ENCODE measurements around the gene PPIL6.

Gene PPIL6

DNA sequence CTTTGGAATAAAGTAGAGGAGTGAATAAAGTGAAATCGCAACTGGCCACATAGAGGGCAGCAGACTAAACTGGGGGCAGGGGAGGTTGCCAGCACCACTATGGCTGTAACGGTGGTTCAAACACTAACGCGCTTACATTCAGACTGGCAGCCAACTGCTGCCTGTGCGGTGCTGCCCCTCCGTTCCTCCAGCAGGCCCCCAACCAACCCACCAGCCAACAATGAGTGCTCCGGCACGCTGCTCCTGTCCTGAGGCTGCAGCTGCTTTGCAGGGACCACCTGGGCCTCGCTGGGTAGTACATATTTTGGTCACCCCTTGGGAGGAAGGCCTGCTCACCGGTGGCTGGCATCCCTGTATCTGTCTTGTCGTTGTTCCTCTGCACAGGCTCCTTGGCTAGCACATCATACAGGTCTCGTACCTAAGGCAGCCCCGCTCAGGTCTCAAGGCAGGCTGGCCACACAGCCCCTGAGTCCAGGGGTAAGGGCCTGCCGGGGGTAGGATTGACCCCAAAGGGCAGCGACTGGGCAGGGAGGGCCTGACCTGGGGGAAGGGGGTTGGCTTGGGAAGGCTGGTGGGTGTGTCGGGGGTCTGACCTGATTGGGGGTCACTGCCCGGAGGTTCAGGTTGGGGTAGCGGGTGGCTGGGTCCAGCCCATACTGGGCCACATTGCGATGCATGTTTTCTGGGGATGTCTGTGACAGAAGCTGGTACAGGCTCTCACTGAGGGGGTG, 8.8 kb upstream of the PPIL6 start:
- no peak for DNase-seq

- DNase-seq = no peak
These were observed 8.2 kb upstream of the PPIL6 start for GRCh38 chr6:109448615-109449014.

GRCh38 chr6:109447878-109448555, 7.6 kb upstream of the PPIL6 start:
- DNase-seq = no peak

- no peak for DNase-seq
These were observed 6.7 kb upstream of the PPIL6 start for GRCh38 chr6:109447087-109447486.

- no peak for DNase-seq
These were observed 6.1 kb upstream of the PPIL6 start for GRCh38 chr6:109446541-109446940.

- no peak for DNase-seq
These were observed 5.6 kb upstream of the PPIL6 start for GRCh38 chr6:109446072-109446471.

DNA sequence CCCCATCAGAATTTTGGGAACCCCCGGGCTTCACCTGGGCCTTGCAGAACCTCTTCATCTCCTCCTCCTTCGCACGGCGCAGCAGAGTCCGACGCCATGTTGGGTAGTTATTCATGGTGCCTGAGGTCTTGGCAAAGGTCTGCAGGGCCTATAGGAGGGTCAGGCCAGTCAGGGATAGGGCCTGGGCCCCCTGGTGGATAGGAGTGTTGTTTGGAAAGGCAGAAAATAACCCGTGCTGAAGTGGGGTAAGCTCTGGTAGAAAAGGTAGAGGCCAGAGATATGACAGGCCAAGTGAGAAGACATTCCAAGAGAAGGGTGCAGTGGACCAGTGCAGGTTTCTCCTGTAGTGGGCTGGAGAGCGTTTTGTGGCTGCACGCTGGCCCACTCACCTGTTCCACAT, 5.0 kb upstream of the PPIL6 start:
- no peak for DNase-seq

DNA sequence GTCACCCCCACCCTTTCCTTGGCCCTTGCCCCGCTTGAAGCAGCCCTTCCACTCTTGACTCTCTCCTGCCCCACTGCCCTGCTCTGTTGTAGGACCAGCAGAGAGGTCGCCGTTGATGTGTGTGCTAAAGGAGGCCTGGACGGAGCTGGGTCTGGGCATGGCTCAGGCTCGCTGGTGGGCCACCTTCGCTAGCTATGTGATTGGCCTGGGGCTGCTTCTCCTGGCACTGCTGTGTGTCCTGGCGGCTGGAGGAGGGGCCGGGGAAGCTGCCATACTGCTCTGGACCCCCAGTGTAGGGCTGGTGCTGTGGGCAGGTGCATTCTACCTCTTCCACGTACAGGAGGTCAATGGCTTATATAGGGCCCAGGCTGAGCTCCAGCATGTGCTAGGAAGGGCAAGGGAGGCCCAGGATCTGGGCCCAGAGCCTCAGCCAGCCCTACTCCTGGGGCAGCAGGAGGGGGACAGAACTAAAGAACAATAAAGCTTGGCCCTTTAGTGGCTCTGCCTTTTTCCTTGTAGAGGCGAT, 3.1 kb upstream of the PPIL6 start:
- no peak for DNase-seq

DNA sequence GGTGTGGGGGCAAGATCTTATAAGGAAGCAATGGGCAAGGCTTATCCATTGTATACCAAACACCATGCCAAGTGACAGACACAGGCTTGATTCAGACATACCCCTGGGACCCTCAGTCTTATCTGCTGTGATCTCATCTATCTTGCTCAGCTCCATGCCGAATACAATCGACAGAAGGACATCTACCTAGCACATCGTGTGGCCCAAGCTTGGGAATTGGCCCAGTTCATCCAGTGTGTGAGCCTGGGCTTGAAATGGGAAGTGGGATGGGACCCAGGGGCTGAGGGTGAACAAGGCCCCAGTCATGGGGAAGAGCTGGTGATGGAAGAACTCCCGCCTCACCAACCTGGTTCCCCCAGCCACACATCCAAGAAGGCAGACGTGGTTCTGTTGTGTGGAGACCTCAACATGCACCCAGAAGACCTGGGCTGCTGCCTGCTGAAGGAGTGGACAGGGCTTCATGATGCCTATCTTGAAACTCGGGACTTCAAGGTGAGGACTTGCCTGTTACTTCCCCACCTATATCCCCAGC, 2.0 kb upstream of the PPIL6 start:
- DNase-seq = no peak

DNA sequence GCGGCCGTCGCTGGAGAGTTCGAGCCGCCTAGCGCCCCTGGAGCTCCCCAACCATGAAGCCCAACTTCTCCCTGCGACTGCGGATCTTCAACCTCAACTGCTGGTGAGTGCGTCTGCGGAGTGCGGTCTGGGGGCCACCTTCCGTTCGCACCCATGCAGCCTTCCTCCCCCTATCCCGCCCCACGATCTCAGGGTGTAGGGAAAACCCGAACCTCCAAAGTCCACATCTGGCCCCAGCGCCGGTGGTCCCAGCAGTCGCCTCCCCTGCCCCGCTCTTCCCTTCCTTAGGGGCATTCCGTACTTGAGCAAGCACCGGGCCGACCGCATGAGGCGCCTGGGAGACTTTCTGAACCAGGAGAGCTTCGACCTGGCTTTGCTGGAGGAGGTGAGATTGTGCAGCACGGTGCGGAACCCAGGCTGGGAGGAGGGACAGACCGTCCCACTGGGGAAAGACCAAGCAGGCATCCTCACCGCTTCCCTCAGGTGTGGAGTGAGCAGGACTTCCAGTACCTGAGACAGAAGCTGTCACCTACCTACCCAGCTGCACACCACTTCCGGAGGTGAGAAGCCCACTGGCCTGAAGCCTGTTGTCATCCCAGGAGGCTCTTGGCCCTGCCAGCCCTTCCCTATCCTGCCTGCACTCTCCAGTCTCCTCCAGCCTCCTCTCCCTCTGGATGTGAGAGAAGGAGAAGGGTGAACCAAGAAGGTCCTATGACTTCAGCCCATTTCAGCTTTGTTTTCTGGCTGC, 815 bp upstream of the PPIL6 start:
- DNase-seq = peak; percentile 40

DNA sequence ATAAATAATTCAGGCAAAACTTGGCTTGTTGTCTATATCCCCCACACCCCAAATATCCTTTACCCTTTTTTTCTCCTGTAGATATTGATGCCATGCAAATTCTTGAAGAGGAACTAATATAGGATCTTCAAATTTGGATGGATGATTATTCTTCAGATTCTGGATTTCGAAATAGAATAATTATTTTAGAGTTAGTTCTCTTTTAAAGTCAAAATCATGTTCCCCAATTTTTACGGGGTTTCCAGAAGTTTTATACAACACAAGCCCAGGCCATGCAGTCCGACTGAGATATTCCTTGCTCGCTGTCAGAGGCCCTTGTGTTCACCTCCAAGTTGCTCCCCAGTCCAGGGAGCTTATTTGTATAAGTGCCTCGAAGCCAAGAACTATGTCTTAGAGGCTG, 4.4 kb downstream of the PPIL6 start:
- DNase-seq = no peak

DNA sequence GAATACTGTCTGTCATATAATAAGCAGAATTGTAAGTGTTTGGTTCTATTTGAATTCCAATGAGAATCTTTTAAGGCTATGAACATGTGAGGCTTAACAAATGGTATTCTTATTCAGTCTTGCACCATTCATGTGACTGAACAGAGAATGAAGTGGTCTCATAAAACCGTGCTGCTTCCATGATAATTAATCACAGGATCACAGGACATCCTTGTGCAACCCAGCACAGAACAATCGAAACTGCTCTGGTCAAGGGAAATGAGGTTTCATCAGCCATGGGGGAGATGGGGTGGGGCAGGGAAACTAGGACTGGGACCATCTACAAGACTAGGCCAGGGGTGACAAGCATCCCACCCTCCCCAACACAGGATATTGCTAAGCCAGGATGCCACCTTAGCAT, 6.0 kb downstream of the PPIL6 start:
- no peak for DNase-seq

DNA sequence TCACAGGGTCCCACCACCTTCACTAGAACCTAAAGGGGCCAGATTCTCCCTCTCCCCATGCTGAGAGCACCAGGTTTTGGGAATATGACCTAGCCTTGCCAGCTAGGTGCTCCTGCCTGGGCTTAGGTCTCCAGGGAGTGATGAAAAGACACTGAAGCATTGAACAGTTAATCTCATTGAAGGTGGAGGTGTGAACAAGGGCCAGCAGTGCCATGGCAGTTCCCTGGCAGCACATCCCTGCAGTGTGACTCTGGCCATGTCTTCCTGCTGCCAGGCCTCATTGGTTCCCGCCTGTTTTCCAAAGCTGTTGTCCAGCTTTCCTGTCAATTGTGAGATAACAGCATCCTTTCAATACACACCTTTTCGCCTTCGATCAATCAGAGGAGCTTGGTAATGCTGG, 10.9 kb downstream of the PPIL6 start:
- DNase-seq = no peak

DNA sequence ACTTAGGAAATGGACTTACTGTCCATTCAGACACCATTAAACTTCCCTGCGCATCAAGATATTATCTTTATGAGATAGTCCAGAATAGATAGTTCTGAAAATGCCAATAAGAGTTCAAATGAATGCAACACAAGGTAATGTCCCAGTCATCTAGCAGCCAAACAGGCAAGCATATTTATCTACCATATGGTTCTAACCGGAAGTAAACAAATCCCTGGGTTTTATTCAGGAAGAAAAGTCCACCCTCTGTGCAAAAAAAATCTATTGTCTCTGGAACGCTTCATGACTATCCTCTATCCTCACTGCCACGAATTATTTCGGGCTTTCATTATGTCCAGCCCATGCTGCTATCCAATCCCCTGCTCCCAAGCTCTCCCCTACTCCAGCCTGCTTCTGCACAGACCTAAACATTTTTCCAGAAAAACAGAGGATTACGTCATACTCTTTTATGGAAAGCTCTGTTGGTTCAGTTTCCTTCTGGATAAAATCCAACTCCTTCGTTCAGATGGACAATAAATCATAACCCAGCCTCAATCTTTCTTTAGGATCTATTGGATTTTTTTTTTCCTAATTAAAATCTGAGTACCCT, 11.4 kb downstream of the PPIL6 start:
- DNase-seq = no peak

DNA sequence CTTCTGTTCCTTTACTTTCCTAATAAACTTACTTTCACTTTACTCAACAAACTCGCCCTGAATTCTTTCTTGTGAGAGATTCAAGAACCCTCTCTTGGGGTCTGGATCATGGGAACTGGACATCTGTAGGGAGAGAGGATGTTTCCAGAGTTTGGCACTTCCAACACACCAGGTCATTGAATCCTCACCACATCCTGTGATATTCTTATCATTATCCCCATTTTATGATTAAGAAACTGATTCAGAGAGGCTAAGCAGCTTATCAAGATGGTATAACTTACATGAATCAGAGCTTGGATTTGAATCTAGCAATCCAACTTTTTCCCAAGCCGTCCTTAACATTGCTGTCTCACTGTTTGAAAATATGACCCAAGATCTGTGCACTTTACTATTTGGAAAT, 15.5 kb downstream of the PPIL6 start:
- DNase-seq = no peak

- no peak for DNase-seq
These were observed 19.2 kb downstream of the PPIL6 start for GRCh38 chr6:109421184-109421583.

DNA sequence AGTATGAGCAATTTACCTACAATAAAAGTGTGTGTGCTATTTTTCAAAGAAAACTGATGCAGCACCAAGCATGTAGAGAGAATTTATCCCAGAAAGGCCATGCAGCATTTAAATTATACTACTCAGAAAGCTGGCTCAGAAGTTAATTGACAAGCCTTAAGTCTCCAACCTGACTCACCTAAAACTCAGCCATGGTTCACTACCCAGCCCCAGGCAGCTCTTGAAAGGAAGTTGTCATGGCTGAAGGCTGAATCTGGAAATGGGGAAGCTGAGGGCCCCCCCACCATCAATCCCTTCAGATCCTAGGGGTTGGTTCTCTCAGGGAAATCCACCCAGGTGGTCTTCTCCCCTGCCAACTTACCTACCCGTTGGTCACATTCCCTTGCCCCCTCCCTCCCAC, 19.7 kb downstream of the PPIL6 start:
- no peak for DNase-seq

DNA sequence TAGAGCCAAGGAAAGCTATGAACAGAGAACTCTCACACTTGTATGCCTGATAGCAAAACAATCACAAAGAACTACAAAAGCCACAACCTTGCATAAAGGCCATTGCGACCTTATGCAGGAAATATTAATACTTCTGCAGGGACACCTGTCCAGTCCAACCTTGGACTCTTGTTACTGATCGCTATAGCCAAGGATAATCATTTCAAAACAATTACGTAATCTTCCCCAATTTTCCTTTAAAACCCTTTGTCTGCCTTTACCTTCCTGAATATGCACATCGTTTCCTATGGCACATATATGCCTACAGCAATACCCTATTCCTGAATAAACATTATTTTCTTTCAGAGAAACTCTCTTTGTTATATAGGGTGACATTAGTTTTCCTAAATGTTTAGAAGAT, 22.8 kb downstream of the PPIL6 start:
- DNase-seq = no peak

DNA sequence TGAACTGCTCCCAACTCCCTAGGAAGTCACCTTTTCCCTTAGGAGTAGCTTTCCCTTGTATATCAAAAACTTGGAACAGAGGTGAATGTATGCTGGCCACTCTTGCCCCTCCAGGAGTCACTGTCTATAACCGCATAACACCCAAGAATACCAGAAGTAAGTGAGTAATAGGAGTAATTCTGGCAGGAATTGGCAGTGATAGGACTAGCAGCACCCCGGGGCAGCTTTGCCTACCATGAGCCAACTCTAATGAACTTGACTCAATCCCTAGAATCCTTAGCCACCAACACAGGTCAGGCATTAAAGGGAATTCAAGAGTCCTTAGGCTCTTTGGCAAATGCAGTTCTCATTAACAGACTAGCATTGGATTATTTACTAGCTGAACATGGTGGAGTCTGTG, 29.4 kb downstream of the PPIL6 start:
- DNase-seq = no peak

GRCh38 chr6:109406196-109406595, 34.2 kb downstream of the PPIL6 start:
- DNase-seq = no peak

DNA sequence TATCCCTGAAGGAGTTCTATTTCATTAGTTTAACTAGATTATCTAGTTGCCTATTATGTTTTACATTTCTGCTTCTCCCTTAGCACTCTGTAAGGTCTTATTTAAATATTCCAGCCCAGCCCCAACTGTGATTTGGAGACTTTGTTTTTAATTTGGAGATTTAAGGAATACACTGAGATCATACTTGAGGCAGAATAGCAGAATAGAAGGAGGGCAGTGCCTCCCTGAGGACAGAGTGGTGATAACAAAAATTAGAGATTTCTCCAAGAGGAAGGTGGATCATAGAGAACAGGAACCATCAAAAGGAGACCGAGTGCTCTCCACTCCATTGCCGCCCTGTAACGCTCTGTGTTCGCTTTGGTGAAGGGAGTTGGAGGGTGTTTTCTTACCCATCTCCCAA, 43.4 kb downstream of the PPIL6 start:
- no peak for DNase-seq

DNA sequence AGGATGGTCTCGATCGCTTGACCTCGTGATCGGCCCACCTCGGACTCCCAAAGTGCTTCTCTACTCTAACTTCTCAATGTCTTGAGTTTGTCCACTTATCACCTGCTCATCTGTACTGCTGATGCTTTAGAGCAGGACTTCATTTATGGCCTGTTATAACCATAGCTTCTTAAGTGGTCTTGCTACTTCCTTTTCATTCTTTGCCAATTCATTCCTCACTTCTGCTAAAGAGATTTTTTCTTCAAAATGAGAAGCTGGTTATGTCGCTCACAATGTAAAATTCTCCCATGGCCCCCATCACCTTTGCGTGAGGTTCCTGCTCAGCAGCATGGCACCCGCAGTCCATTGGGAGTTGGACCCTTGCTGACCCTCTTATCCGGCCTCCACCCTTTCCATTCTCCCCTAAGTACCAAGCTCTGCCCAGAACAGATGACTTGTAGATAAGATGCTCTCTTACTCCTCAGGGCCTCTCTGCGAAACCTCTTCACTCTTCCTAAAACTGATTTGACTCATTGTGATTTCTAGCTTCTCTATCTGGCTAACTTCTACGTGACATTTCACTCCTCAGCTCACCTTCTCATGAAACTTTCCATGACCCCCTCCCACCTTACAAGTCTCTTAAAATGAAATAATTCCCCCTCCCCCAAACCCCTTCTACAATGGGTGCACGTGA, 44.2 kb downstream of the PPIL6 start:
- no peak for DNase-seq

GRCh38 chr6:109393886-109394281, 46.5 kb downstream of the PPIL6 start:
- no peak for DNase-seq

All from activated naive CD4-positive, alpha-beta T cell treated with Interleukin-2 at 50 U/mL for 16 hours (primary cell).